Stimulated activated CD8-positive, alpha-beta memory T cell treated with anti-CD3 and anti-CD28 coated beads, Interleukin-15, amount 100 ng/mL, for 4 hours (primary cell): ENCODE measurements around the gene SBSN.

Source experiments
- DNase-seq, 2 donors: peaks; one replicate each; pipeline ENCODE4 v3.0.0-alpha.2; 2020; ENCODE audit warnings: low read depth in 2 of 2

Gene SBSN

GRCh38 chr19:35528218-35529038 lies at the start of gene SBSN:
SBSN (minus strand) TSS chr19:35528311; CDS start chr19:35528281, 30 bp downstream.
- no peak for DNase-seq

- no peak for DNase-seq
Measured at GRCh38 chr19:35571406-35571965, 43.4 kb upstream of the SBSN start.

GRCh38 chr19:35569281-35569781 lies 41.2 kb upstream of the SBSN start:
- DNase-seq: no peak

GRCh38 chr19:35566738-35567137 lies 38.6 kb upstream of the SBSN start:
- no peak for DNase-seq

GRCh38 chr19:35565016-35565856 lies 37.1 kb upstream of the SBSN start:
- DNase-seq: no peak

- DNase-seq: no peak
Measured at GRCh38 chr19:35563207-35563829, 35.2 kb upstream of the SBSN start, which contains the start of gene ATP4A. ATP4A (minus strand) TSS chr19:35563658; CDS start chr19:35563629, 29 bp downstream.

GRCh38 chr19:35562776-35563175 lies 34.7 kb upstream of the SBSN start:
- no peak for DNase-seq

GRCh38 chr19:35562336-35562735 lies 34.2 kb upstream of the SBSN start:
- DNase-seq: no peak

GRCh38 chr19:35561436-35561835 lies 33.3 kb upstream of the SBSN start:
- no peak for DNase-seq

GRCh38 chr19:35560677-35561076 lies 32.6 kb upstream of the SBSN start:
- DNase-seq: no peak

GRCh38 chr19:35560271-35560670 lies 32.2 kb upstream of the SBSN start:
- DNase-seq: no peak

- no peak for DNase-seq
Measured at GRCh38 chr19:35559781-35560180, 31.7 kb upstream of the SBSN start.

- DNase-seq: no peak
Measured at GRCh38 chr19:35559281-35559659, 31.2 kb upstream of the SBSN start.

GRCh38 chr19:35558400-35559280 lies 30.5 kb upstream of the SBSN start:
- no peak for DNase-seq

- peak in 1 of 2 donors; percentile 18 for DNase-seq
Measured at GRCh38 chr19:35557539-35558399, 29.7 kb upstream of the SBSN start.

GRCh38 chr19:35556846-35557538 lies 28.9 kb upstream of the SBSN start:
- no peak for DNase-seq

- no peak for DNase-seq
Measured at GRCh38 chr19:35556025-35556590, 28.0 kb upstream of the SBSN start.

GRCh38 chr19:35555301-35556005 lies 27.3 kb upstream of the SBSN start:
- no peak for DNase-seq
